Measurements from ENCODE around the gene ITPK1.

DNA sequence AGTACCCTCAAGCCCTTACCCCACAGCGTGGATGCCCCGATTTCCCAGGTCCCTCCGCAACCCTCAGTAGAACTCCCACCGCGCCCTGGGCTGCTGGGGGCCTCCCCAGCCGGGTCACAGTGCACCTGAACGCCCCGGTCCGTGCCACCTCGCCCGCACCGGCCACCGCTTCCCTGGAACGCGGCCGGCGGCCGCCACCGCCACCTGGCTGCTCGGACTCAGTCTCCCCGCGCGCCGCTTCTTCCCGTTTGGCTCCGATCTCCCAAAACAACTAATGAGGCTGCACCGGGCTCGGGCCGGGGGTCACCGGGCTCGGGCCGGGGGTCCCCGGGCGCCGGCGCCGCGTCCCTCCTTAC lies 1.0 kb downstream of the ITPK1 start:
- TF ChIP-seq MYC (IDR thresholded peaks at IDR 0.05; ENCODE audit: borderline replicate concordance, low read length) = no peak
- TF ChIP-seq MAX (IDR thresholded peaks at IDR 0.05) = no peak; the same call in 1 of the 2 replicates
